GM18507 (cell line): ENCODE data around the gene OXNAD1.

Experiments
- DNase-seq: peaks from one replicate; pipeline ENCODE4 v3.0.0; 2011; ENCODE audit warnings: low read depth; ENCODE audit not compliant: insufficient read length; ENCODE audit errors: extremely low spot score
- FAIRE-seq: peaks from 2 replicates; lab custom pipeline; 2011; peaks lifted over from hg19 to GRCh38; lab: Jason Lieb, UNC

OXNAD1 gene

DNA sequence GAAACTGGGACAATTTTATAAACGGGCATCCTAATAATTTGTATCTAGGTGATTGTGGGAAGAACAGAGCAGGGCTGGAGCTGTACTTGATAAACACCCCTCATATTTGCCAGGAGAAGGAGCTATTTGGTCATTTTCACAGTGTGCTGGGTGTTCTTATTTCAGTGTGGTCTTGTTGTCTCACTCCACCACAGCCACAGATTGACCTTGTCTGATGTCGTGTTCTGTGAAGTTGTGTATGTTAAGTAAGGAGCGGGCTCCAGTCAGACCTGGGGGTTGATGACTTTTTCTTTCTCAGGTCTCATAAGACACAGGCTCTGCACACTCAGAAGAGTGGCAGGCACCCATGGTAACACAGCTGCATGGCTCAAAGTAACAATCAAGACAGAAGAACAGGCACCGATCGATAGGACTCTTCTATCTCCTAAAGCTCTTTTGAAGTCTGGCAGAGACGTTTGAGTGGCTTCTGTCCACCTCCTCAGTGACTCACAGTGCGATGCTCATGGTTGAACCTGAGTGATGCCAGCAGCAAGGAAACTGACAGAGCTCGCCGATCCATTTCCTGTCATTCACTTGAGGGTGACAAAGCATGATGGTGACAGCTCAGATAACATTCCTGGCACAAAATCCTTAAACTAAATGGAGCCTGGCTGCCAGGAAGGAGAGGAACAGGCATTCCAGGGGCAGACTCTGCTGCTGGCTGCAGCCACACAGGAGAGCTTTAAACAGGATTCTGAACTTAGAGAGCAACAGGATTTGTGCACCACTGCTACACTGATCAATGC, 21.1 kb upstream of the OXNAD1 start:
- FAIRE-seq (no peak), DNase-seq (no peak)

DNA sequence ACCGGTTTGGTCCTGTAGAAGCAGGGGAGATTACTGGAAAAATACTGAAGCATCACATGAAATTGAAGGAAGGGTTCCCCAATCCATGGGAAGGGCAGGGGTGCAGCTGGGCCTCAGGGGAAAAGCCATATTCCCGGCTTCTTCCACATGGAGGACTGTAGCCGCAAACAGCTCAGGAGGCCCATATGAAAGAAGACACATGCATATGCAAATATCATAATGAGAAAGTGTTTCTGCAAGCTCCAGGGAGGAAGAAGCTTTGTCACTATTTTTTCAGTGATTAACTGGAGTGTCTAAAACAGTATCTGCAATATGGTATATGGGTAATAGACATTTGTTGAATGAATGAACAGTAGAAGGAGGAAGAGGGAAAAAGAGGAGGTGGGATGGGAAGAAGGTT, 19.4 kb upstream of the OXNAD1 start:
- DNase-seq (no peak), FAIRE-seq (no peak)

DNA sequence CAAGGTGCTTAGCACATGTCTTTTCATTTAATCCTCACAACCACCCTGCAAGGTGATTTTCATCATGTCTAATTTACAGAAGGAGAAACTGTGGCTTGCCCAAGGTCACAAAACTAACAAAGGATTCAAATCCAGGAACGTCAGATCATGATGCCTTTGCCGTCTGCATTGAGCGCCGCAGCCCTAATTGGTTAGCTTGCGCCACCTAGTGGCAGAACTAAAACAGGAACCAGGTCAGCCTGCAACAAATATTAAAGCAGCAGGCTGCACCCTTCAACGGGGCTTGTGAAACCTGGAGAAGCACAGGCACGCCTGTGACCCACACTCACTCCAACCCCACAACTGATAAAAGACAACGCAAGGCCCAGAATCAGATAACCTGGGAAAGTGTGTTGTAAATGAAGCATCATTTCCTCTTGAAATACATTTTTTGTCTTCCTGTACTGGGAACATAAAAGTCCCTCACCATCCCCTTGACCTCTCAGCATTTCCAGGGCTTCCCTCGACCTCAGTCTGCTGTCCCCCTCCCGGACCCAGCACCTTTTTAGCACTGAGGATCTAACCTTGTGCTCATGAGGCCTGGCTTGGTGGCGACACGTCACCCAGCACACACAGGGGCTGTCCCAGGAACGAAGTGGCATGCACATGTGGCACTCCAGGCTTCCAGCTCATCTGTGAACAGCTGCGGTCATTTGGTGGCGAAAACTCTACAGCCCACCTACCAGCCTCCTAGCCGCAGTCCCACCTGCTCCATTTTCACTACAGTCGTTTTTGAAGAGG, 17.5 kb upstream of the OXNAD1 start:
- FAIRE-seq: peak; percentile 94

GRCh38 chr3:16248556-16248955, 16.5 kb upstream of the OXNAD1 start:
- DNase-seq (no peak), FAIRE-seq (no peak)

More for the DNA sequence above, 17.5 kb upstream of the OXNAD1 start:
- peak; percentile 39 for DNase-seq

GRCh38 chr3:16249336-16249735, 15.7 kb upstream of the OXNAD1 start:
- no peak for FAIRE-seq
- DNase-seq: no peak

DNA sequence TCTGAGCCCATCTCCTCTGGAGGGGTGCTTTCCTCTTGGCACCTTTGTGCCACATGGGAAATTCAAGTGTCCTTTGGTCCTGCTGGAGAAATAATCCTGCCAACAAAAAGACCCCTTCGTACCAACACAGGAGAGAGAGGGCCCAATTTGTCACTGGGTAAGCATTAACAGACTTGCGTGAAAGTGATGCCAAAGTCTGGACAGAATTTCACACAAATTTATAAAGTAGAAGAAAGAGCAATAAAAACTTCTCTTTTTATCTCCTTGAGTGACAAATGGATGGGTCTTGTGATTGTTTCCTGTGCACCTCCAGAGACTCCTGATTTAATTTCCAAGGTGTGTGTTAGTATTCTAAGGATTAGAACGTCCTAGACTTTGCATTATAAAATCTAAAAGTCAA, 15.1 kb upstream of the OXNAD1 start:
- FAIRE-seq (no peak), DNase-seq (no peak)

GRCh38 chr3:16251316-16252085, 13.5 kb upstream of the OXNAD1 start:
- DNase-seq: no peak
- no peak for FAIRE-seq

GRCh38 chr3:16252243-16252978, 12.6 kb upstream of the OXNAD1 start:
- FAIRE-seq (peak; percentile 56), DNase-seq (no peak)

DNA sequence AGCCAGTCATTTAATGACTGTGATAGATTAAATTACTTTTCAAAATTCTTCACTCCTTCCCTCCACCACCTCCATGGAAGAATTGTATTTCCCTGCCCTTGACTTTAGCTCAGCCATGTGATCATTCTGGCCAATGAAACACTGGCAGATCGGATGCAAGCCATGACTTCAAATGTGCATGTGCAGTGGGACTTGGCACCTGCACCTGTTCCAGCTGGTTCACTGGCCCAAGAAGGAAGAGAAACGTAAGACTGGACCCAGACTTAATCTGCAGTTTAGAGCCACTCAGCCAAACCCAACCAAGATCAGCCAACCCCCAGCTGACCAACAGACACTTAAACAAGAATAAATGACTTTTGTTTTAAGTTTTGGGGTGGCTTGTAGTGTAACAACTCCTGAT, 12.0 kb upstream of the OXNAD1 start:
- DNase-seq (no peak), FAIRE-seq (peak; percentile 46)

DNA sequence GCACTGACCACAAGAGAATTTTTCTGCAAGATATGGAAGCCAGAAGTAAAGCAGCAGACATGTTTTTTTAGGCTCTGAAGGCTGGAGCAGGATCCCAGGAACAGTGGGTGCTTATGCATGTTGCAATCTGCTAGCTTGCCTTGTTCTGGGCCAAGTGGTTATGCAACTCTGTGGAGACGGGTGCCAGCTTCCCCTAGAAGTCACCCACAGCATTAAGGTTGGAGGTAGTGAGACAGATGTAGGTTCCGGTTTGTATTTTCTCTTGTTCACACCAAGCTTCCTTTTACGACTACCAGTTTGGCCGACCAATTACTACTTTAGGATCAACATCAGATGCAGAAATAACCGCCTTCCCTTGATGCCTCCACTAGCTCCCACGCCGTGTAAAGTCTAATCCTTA, 11.4 kb upstream of the OXNAD1 start:
- no peak for DNase-seq
- no peak for FAIRE-seq

DNA sequence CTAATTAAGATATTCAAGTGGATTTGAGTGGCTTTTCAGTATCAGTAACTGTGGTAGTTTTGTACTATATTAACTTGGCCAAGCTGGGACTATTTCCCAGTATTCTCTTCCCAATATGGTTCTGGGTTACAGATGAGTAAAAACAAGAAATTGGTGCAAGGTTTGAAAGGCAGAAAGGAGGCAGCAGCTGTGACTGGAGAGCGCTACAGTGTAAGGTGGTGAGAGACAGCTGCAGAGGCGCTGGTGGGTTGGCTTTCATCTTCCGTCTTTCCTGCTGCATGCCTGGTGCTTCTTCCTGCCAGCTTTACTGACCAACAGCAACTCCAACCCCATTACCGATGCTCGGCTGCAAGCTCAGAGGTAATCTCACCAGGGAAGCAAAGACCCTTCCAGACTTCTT, 10.1 kb upstream of the OXNAD1 start:
- FAIRE-seq (peak; percentile 56), DNase-seq (no peak)

DNA sequence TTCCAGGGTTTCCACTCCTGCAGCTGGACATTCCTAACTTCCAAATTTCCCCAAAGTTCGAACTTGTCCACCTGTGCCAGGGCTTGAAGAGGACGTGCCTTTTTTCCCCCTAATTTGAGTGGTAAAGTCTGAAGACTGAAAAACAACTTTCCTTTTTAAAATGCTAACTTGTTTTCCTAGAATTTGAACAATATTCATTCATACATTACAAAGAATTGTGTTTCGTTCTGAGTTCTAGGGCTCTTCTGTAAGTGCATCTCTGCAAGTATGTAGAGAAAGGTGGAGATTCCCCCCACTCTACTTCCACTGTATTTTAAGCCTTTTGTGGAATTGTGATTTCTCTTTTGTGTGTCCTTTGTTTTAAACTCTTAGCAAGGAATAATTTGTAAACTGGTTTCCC, 9.7 kb upstream of the OXNAD1 start:
- DNase-seq: no peak
- no peak for FAIRE-seq

GRCh38 chr3:16255726-16256125, 9.3 kb upstream of the OXNAD1 start:
- DNase-seq (no peak), FAIRE-seq (no peak)

GRCh38 chr3:16257309-16257708, 7.7 kb upstream of the OXNAD1 start:
- no peak for FAIRE-seq
- no peak for DNase-seq

DNA sequence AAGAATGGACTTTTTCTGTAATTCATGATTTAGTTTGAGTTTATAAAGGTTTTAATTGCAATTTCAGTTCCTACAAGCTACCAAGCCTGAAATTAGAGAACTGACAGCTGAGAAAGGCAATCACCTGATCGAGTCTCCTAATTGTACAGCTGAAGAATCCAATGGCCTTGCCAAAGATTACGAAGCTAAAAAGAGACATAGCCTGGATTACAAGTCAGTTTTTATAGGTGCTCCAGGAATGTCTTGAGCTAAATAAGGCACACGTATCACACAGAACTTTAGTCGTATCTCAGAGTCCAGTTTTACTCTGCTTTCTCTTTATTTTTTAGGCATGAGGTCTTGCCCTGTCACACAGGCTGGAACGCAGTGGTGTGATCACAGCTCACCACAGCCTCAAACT, 6.8 kb upstream of the OXNAD1 start:
- no peak for FAIRE-seq
- no peak for DNase-seq

- no peak for FAIRE-seq
- no peak for DNase-seq
Measured at GRCh38 chr3:16258866-16259265, 6.1 kb upstream of the OXNAD1 start.

- FAIRE-seq (no peak), DNase-seq (no peak)
Measured at GRCh38 chr3:16260046-16260445, 5.0 kb upstream of the OXNAD1 start.

- FAIRE-seq (no peak), DNase-seq (no peak)
Measured at GRCh38 chr3:16262174-16262573, 2.8 kb upstream of the OXNAD1 start.

GRCh38 chr3:16264174-16264707, 771 bp upstream of the OXNAD1 start:
- FAIRE-seq: no peak
- DNase-seq: no peak

DNA sequence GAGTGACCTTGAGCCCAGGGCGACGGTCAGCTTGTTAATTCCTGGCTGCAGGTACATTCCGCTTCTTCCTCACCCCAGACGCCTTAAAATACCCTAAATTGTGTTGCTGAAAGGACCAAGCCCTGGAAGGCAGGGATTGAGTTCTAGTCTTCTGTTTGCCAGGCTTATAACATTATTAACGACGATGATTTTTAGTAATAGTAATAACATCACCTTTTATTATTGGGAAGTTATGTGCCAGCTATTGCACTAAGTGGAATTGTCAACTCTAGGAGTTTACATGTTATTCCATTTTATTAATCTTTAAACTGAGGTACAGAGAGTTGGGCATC, 409 bp downstream of the OXNAD1 start:
- no peak for DNase-seq
- FAIRE-seq: no peak
